Nephron progenitor cell (in vitro differentiated cells): ENCODE results near the gene FBRSL1.
A peak's percentile ranks its signal among the peaks of the same experiment; 100 is the strongest.

Experiments
- DNase-seq: peaks from one replicate; pipeline ENCODE4 v3.0.0; 2021
- H3K27ac Mint-ChIP-seq: 2 replicates; pipeline ENCODE4 v1.8.0; 2021; ENCODE audit warnings: mild to moderate bottlenecking, moderate library complexity, mixed read lengths
- H3K27me3 Mint-ChIP-seq: 2 replicates; pipeline ENCODE4 v1.8.0; 2021; ENCODE audit warnings: mild to moderate bottlenecking, low read depth, mixed read lengths; ENCODE audit not compliant: poor library complexity
- H3K36me3 Mint-ChIP-seq: 2 replicates; pipeline ENCODE4 v1.8.0; 2021; ENCODE audit warnings: low read depth, mixed read lengths
- H3K4me1 Mint-ChIP-seq: 2 replicates; pipeline ENCODE4 v1.8.0; 2021; ENCODE audit warnings: mixed read lengths
- H3K4me3 Mint-ChIP-seq: 2 replicates; pipeline ENCODE4 v1.8.0; 2021; ENCODE audit warnings: mild to moderate bottlenecking, moderate library complexity, mixed read lengths
- H3K9me3 Mint-ChIP-seq: 2 replicates; pipeline ENCODE4 v1.8.0; 2021; ENCODE audit warnings: mild to moderate bottlenecking, moderate library complexity, mixed read lengths
- TF ChIP-seq, protein P1 (sequence below): fragments of 200-600 bp; sonication (generic); IDR thresholded peaks from 2 replicates; pipeline ENCODE4 v1.5.0; 2021; ENCODE audit warnings: antibody characterized with exemption

The FBRSL1 gene

DNA sequence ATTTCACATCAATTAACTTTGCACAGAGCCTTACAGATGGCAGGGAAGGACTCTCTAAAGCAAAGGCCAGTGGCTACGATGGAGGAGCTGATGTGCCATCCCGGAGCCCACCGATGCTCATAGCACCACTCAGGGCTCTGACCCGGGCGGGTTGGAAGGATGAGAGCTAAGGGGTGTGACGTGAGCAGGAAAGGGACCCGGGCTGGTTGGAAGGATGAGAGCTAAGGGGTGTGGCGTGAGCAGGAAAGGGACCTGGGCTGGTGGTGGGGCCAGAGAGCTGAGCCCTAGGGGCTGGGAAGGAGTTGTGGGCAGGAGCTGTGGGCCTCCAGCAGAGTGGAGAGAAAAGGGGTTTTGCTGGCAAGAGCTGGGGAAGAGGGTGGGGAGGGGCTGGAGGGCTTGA lies 3.8 kb upstream of the FBRSL1 start:
- Mint-ChIP-seq H3K27me3 (peaks cover 67% of the 10 kb centered on the region), H3K27ac (no peak overlapping the region), H3K4me3 (no peak overlapping the region), H3K36me3 (no peaks in the 10 kb centered on the region), H3K9me3 (no peaks in the 10 kb centered on the region), H3K4me1 (peaks cover 20% of the 10 kb centered on the region)
- TF ChIP-seq, protein P1, sequence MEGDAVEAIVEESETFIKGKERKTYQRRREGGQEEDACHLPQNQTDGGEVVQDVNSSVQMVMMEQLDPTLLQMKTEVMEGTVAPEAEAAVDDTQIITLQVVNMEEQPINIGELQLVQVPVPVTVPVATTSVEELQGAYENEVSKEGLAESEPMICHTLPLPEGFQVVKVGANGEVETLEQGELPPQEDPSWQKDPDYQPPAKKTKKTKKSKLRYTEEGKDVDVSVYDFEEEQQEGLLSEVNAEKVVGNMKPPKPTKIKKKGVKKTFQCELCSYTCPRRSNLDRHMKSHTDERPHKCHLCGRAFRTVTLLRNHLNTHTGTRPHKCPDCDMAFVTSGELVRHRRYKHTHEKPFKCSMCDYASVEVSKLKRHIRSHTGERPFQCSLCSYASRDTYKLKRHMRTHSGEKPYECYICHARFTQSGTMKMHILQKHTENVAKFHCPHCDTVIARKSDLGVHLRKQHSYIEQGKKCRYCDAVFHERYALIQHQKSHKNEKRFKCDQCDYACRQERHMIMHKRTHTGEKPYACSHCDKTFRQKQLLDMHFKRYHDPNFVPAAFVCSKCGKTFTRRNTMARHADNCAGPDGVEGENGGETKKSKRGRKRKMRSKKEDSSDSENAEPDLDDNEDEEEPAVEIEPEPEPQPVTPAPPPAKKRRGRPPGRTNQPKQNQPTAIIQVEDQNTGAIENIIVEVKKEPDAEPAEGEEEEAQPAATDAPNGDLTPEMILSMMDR, result no peak
- DNase-seq, result no peak

DNA sequence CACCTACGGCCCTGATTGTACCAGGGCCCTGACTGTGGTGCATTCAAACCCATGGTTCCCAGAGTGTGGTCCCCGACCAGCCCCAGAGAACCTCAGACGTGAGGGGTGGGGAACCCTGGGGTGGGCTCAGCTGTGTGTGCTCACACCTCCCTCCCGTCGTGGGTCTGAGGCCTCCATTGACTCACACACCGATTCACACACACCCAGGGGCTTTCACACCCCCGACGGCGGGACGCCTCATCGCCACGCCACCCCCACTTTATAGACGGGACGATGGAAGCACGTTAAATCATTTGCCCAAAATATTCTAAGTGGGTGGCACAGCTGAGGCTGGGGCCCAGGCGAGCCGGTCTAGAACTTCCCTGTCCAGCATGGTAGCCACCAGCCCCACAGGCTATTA lies 3.4 kb upstream of the FBRSL1 start:
- Mint-ChIP-seq H3K27ac (no peak overlapping the region), H3K4me1 (peaks cover 20% of the 10 kb centered on the region), H3K4me3 (no peak overlapping the region), H3K27me3 (peaks cover 63% of the 10 kb centered on the region), H3K9me3 (no peaks in the 10 kb centered on the region), H3K36me3 (no peaks in the 10 kb centered on the region)
- TF ChIP-seq, protein P1, result no peak
- DNase-seq, result no peak

DNA sequence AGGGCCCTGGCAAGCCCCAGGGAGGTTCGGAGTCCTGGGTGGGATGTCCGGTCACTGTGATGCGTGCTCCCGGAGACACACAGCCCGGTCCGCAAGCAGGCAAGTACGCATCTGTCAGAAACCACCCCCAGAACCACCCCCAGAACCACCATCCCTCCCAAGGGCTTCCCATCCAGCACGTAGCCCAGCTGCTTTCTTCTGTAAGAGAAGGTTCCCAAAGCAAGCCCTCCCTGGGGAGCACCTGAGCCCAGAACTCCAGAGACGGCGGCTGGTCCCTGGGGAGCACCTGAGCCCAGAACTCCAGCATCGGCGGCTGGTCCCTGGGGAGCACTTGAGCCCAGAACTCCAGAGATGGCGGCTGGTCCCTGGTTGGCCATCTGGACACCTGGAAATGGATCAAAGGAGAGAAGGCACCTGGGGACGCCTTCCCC lies 2.6 kb upstream of the FBRSL1 start:
- Mint-ChIP-seq H3K36me3 (no peaks in the 10 kb centered on the region), H3K27ac (no peak overlapping the region), H3K4me1 (peaks cover 28% of the 10 kb centered on the region), H3K4me3 (peak overlapping the region; percentile 69), H3K27me3 (peaks cover 55% of the 10 kb centered on the region), H3K9me3 (no peaks in the 10 kb centered on the region)
- no peak for DNase-seq
- TF ChIP-seq, protein P1, result no peak

DNA sequence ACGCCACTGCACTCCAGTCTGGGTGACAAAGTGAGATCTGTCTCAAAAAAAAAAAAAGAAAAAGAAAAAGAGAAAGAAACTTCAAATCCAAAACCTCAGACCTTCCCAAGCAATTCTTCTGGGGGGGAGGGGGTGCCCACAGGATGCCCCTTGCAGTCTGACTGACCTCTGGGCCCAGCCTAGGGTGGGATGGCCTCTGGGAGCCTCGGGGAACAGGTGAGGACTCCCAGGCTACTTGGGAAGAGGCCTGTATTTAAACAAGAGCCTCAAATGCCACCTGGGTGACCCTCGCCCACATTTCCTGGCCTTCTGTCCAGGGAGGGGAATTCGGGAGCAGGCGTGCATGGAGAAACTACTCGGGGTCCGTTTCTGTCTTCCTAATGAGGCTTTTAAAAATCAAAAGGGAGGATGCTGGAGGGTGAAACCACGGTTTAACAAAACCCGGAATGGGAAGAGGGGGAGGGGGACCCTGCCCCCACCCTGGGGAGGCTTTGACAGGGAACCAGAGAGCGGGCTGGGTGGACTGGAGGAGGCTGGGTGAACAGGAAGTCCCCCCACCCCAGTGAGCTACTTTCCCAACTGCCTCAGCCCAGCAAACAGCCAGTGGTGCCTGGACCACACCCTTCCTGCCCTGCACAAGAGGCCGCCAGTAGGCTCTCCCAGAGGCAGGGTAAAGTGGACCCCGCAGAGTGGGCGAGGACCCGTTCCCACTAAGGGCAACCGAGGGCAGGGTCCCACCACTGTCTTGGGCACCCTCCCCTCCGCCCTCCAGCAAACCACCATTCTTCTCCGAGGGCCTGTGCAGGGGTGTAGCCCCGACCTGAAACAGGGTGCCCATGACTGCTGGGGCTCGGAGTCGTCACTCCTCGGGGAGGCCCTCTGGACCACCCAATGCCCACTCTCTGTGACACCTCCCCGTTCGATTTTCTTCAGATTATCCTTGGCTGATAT lies 1.5 kb upstream of the FBRSL1 start:
- no peaks in the 10 kb centered on the region for H3K9me3 Mint-ChIP-seq
- peak overlapping the region; percentile 76 for H3K4me3 Mint-ChIP-seq
- H3K36me3 Mint-ChIP-seq, result no peaks in the 10 kb centered on the region
- TF ChIP-seq, protein P1, result no peak
- no peak for DNase-seq
- H3K27ac Mint-ChIP-seq, result no peak overlapping the region
- H3K4me1 Mint-ChIP-seq, result peaks cover 35% of the 10 kb centered on the region
- H3K27me3 Mint-ChIP-seq, result peaks cover 45% of the 10 kb centered on the region

DNA sequence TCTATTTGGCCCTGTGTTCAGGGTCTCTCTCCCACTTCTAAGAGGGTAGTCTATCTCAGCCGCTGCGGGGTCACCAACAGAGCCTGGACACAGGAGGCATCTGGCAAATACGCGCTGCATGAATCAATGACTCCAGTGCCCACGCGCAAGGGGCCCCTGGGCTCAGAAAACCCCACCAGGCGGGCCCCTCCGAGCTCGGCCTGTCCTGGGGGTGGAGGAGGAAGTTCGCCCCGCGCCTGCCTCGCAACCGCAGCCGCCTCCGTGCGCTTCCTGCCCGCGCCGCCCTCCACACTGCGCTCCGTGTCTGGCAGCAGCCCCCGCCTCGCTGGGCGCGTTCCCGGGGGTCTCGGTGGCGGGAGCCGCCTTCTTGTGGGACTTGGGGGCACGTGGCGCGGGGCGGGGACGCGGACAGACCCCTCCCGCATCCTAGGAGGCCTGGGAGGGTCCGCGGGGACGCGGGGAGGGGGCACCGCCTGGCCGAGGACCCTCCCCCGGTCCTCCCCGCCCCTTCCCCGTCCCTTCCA lies 811 bp upstream of the FBRSL1 start:
- peak; percentile 66 for DNase-seq
- Mint-ChIP-seq H3K4me1 (peaks cover 42% of the 10 kb centered on the region), H3K27me3 (peaks cover 45% of the 10 kb centered on the region), H3K27ac (no peak overlapping the region), H3K36me3 (no peaks in the 10 kb centered on the region), H3K9me3 (no peaks in the 10 kb centered on the region), H3K4me3 (peak overlapping the region; percentile 73)
- TF ChIP-seq, protein P1, result no peak
